ENCODE data around the gene CEMIP. TPM values are rescaled to one million over a fixed set of nuclear protein-coding genes. Genes with fewer than 3 reads are reported as not detected.
"Not testable (repeated sequence)": the region's sequence is repeated elsewhere in the genome, so short reads cannot be mapped to it uniquely, and the experiment has no call there.

CEMIP gene
- total RNA-seq, 1 donor from 2014 or later, result not detected

DNA sequence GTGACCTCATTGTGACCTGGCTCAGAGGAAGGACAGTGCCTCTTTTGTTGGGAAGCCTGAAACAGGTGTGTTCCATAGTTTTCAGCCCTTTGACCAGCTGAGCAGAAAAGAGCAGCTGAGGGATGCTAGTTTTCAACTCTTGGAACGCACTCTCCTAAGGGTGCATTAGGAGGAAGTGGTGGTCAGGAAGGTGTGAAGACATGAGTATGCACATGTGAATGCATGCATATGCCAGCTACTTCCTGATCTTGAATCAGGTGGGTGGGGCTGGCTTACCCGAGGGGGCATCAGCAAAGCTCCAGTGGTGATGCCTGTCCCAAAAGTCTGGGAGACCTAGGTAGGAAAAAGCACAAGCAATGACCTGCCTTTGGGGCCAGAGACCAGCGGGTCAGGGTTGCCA is 23.3 kb upstream of the CEMIP start:
- intact Hi-C loops (cut with micrococcal nuclease), result no loop called here

DNA sequence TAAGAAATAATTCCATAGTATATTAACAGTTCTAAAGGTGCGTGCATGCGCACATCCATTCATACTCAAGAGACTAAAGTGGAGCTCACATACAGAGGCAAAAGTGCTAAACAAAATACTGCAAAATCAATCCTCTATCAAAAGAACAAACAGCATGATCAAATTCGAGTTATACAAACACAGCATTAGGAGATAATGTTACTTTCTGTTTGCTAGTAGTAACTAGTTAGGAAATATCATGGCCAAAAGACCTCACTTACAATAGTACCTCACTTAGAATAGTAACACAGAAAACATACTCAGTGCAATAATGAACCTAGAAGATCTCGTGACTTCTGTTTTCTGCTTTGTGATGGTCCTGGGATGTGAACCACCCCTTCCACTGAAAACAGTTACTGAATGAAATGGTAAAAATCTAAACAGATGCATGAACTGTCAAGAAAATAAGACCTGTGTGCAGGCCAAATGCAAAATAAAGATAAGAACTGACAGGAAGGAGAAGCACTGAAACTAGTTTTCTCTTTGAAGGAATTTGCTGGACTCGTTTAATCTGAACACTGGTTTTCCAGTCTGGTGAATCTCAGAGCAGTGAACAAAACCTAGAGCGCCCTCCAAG is 20.9 kb upstream of the CEMIP start:
- intact Hi-C loops (cut with micrococcal nuclease), result no loop called here

DNA sequence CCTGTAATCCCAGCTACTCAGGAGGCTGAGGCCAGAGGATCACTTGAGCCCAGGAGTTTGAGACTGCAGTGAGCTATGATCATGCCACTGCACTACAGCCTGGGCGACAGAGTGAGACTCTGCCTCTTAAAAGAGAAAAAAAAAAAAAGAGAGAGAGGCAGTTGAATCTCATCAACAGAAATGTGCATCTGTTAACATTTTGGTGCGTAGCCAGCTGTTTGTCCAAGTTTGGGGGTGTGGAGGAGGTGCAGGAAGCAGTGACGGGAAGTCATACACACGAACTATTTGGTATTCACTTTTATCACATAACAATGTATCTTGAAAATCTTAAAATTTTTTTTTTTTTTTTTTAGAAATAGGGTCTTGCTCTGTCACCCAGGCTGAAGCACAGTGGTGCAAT is 18.2 kb upstream of the CEMIP start:
- intact Hi-C loops (cut with micrococcal nuclease), result no loop called here

DNA sequence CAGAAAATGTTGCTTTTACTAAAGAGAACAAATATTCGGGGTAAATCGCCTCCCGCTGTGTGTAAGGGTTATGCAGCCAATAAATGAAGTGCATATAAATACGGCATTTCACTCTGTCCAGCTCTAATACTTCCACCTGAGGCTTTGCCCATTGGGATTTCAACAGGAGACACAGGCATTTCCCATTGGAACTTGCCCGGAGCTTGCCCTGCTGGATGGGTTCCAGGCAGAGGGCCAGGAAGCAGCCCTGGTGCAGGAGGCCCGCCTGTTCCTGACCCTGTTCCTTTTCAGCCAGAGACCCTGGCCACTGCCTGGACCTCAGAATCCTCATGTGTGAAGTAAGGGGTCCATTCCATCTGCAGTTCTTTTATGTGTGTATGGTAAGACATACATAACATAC is 17.4 kb upstream of the CEMIP start:
- intact Hi-C loops (cut with micrococcal nuclease), result no loop called here

DNA sequence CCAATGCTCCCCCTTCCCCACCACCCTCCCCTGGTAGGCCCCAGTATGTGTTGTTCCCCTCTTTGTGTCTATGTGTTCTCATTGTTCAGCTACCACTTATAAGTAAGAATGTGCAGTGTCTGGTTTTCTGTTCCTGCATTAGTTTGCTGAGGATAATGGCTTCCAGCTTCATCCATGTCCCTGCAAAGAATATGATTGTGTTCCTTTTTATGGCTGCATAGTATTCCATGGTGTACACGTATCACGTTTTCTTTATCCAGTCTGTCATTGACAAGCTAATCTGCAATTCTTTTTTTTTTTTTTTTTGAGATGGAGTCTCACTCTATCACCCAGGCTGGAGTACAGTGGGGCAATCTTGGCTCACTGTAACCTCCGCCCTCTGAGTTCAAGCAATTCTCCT is 15.9 kb upstream of the CEMIP start:
- intact Hi-C loops (cut with micrococcal nuclease), result not testable (repeated sequence)

DNA sequence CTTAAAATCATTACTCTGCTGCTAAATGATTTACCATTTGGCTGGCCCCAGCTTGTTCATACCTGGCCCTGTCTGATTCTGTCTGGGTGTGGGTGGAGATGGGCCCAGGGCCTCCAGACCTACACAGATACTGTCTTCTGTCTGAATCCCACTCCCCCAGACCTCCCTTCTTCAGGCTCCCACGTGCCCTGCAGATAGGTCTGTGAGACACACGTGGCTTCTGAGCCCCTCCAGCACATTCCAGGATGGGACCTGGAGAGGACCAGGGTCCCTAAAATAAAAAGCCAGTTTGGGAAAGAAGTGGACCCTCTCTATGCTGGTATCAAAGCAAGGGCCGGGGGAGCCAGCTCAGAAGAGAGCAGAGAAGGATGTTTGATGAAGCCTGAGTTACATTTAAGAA is 14.6 kb upstream of the CEMIP start:
- intact Hi-C loops (cut with micrococcal nuclease), result no loop called here

DNA sequence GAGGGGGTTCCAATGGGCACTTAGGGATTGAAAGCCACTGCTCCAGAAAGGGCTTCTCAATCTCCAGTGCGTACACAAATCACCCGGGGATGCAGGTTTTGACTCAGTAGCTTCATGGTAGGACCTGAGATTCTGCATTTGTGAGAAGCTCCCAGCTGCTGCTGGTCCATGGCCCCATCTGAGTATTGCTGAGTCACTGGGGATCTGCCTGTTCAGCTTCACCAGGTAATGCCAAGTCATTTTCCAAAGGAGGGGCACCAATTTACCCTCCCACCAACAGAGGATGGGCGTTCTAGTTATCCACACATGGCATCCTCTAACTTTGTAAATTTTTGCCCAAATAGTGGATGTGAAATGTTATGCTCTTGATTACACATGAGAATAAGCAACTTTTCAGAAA is 12.9 kb upstream of the CEMIP start:
- intact Hi-C loops (cut with micrococcal nuclease), result no loop called here

DNA sequence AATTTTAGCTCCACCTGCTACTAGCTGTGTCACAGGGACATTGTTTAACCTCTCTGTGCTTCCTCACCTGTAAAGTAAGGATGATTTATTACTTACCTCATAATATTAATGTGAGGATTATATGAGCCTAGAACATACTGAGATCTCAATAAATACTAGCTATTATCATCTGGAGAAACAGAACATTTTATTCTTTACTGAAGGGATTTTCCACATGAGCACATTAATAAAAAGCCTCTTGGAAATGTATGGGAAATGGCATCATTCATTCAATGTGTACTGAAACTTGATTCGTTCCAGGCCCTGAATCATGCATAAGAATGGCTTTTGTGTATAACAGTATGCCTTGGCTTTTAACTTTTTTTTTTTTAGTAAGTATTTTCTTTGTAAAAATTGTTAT is 11.0 kb upstream of the CEMIP start:
- intact Hi-C loops (cut with micrococcal nuclease), result no loop called here

DNA sequence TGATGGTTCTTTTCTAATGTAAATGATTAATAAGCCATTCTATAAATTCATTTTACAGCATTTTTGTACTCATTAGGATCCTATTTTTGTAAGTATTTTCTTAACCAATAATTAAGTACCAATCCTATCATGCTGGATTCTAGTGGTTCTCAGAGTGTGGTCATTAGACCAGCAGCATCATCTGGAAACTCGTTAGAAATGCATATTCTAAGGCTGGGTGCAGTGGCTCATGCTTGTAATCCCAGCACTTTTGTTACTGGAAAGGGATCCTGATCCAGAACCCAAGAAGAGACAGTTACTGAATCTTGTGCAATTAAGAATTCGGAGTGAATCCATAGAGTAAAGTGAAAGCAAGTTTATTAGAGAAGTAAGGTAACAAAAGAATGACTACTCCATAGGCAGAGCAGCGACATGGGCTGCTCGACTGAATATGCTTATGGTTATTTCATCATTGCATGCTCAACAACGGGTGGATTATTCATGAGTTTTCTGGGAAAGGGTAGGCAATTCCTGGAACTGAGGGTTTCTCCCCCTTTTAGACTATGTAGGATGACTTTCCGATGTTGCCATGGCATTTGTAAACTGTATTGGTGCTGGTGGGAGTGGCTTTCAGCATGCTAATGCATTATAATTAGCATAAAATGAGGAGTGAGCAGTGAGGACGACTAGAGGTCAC is 9.9 kb upstream of the CEMIP start:
- intact Hi-C loops (cut with micrococcal nuclease), result no loop called here

DNA sequence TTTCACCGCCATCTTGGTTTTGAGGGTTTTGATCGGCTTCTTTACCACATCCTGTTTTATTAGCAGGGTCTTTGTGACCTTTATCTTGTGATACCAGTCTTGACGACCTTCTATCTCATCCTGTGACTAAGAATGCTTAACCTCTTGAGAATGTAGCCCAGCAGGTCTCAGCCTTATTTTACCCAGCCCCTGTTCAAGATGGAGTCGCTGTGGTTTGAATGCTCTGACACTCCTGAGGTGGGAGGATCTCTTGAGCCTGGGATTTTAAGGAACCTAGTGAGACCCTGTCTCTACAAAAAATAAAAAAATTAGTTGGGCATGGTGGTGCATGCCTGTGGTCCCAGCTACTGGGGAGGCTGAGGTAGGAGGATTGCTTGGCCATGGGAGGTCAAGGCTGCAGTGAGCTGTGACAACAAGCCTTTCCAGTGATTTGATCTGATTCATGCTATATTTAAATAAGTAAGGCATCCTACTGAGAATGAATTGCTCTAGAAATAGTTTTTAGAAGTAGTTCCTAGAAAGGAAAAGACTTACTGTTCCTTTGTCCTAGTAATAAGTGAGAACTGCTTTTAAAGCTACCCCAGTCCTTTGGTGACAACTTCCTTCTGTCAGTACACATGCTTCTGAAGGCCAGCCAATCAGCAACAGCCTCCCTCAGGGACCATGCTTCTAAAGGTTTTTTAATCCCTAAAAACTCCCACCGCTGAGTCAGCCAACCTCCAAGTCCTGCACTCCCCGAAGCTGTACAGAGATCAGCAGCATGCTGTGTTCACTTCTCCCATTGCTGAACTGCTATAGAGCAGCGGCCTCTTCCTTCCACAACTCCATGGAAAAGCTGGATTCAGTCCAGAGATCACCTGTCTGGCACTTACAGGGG is 9.1 kb upstream of the CEMIP start:
- intact Hi-C loops (cut with micrococcal nuclease), result no loop called here

DNA sequence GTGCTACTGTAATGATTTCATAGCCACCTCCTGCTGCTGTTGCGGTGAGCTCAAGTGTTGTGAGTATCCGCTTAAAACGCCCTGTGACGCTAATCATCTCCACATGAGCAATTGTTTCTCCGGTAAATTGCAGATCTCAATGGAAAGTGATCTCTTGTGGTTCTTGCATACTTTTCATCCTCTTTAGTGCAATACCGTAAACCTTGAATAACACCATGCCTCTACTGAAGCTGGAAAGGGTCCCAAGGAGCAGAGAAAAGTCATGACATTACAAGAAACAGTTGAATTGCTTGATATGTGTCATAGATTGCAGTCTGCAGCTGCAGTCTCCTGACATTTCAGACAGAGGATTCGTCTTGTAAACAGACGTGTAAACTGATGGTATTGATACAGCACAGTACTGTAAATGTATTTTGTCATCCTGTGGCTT is 6.0 kb upstream of the CEMIP start:
- intact Hi-C loops (cut with micrococcal nuclease), result no loop called here

DNA sequence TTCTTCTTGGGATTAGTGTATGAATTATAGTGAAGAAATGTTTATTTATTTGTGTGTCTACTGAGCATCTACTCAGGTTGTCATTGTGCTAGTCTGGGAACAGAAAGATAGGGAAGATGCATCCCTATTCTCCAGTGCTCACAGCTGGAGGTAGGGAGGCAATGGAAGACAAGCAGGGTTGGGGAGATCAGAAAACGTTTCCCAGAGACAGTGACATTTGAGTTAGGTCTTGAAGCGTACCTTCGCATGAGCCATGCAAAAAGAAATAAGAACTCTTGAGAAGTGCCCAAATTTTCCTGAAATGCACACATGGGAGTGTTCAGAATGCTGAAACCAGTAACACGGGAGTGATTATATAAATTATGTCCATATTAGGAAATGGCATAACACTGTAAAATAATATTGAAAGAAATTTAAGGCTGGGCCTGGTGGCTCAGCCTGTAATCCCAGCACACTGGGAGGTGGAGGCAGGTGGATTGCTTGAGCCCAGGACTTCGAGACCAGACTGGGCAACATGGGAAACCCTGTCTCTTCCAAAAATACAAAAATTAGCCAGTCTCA is 5.3 kb upstream of the CEMIP start:
- intact Hi-C loops (cut with micrococcal nuclease), result no loop called here

DNA sequence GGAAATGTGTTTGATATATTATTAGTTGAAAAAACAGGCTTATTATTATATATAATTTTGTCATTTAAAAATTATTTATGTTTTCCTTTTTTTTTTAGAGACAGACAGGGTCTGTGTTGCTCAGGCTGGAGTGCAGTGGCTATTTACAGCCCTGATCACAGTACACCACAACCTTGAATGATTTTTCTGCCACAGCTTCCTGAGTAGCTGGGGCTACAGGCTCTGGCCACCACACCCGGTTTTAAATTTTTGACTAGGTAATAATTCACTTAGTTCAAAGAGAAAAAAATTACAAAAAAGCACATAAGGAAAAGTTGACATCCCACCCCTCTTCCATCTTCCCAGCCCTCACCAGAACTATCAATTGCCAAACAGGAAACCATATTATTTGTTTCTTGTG is 4.7 kb upstream of the CEMIP start:
- intact Hi-C loops (cut with micrococcal nuclease), result no loop called here

DNA sequence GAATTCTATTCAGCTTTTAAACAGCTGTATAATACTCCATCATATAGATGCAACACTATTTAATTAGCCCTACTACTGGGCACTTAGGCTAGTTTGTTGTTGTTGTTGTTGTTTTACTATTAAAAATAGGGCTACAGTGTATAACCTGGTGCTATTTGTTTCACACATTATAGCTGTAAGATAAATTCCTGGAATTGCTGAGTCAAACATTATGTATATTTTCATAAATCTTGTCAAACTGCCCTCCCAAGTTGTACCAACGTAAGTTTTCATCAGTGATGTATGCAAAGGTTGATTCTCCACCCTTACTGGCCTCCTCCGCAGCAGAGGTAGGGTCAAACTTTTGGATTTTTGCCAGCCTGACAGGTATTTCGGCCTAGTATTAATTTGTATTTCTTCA is 3.8 kb upstream of the CEMIP start:
- intact Hi-C loops (cut with micrococcal nuclease), result no loop called here

DNA sequence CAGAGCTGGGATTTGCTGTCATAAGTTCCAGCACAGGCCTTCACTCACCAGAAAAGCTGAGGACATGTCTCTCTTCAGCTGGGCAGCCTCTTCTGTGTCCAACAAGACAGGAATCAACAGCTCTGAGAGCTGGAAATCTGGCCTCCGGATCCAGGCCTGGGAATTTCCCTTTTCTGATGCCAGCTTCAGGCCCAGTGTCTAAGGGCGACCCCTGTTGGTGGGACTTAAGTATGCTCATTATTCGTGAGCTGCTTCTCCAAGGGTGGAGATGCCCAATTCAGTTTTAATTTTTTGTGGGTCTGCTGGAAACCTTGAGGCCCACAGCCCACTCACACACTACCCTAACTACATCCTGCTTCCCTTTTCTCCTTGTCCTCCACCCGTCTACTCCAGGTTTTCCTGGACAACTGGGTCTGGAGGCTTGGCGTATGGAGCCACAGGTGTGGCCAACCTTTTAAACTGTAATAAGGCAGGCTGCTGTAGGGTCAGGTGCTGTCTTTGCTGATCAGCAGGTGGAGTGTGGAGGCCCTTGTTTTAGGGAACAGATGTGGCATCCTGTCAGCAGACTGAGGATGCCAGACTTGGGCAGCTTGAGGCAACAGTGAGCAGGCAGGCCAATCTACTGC is 2.6 kb upstream of the CEMIP start:
- intact Hi-C loops (cut with micrococcal nuclease), result loop anchor here (1.0 to 2.0 kb wide), 5 partner anchors 81 to 490 kb away; partner anchors contain the start of gene ABHD17C

DNA sequence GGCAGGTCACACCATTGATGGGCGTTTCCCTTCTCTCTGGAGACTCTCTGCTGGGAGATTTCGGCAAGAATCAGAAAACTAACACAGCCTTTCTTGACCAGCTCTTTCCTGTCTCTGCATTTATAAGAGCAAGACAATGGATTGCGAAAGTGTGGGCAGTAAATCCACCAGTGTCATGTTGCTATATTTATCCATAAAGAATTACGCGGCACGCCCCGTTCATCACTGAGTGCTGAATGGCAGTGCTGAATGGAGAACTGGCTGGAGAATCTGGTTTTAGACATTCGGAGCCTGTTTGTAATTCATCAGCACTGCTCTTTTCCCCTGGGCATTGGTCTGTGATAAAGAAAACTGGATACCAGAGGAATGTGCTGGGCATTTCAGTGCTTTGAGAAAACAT is 2.0 kb upstream of the CEMIP start:
- intact Hi-C loops (cut with micrococcal nuclease), result loop anchor here (2.0 kb wide), 1 partner anchor 490 kb away; no protein-coding TSS in a partner anchor

DNA sequence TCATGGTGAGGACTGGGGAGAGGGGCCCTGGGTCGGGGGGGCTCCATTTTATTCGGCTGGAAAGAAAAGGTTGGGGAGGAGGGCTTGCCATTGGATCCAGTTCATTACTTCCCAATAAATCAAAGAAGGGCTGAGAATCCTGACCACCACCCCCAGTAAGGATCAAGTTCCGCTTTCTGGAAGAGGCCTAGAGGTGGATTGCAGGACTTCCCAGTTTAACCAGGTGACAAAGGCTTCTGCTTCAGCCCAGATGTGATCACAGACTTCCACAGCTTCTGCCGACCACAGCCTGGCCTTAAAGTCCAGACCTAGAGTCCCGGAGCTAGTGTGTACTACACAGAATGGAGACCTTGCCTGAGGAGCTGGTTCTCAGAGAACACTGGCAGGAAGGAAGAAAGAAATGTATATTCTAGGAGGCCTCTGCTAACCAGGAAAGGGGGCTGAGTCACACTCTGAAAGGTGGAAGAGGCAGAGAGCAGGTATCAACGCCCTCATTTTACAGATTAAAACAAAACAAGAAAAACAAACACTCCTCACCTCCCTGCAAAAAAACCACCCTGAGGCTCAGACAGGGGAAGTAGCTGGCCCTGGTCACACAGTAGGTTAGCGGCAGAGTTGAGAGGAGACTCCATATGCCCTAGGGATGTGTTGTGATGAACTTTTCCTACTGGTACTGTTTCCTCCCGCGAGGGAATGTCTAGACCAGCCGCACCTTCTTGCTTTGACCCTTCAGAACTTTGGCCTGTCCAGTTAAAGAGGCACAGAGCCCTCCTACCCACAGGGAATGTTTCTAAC is 1.1 kb upstream of the CEMIP start:
- intact Hi-C loops (cut with micrococcal nuclease), result loop anchor here (2.0 kb wide), 1 partner anchor 489 kb away; no protein-coding TSS in a partner anchor

DNA sequence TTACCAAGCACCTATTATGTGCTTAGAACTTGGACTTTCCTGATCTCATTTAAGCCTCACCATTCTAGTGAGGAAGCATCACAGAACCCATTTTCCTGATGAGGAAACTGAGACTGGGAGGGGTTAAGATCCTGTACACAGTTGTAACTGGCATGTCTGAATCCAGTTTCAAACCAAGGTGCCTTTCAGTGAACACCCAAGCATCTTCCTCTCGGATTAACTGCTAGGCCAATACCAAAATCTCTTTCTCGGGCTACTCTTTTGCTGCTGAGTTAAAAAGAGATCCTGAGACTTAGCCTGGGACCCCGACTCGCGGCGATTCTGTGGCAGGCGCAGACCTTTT is 578 bp upstream of the CEMIP start:
- intact Hi-C loops (cut with micrococcal nuclease), result no loop called here

DNA sequence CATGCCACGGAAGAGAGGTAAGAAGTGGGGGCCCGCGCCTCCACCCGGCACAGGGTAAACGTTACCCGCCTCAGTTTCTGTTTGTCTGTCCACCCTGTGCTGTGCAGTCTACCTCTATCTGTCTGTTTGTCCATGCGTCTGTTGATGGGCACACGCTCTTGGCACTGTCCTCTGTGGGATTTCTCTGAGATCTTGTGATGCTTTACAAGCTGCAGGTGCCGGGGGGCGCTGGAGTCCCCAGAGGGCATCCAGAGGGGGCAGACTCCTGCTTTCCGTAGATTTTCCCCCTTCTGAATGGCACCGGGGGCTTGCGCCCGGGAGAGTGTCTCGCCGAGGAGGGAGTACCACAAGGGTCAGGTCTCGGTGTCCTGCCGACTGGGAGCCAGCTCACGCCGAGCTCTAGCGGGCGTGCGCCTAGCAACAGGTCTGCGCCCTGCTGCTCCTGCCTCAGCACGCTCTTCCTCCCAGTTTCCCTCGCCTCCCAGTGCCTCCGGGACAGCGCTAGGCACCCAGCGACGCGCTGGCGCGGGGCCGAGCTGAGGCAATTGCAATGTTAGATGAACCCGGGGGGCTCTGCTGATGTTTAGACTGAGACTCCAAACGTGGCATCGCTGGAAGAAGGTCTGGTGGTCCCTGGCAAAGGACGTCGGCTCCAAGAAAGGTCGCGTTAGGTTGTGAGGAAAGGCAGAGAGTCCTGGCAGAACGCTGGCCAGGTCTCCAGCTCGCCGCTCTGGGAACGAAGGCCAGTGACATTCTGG is 667 bp downstream of the CEMIP start:
- intact Hi-C loops (cut with micrococcal nuclease), result no loop called here
